Measurements from ENCODE around the gene RCBTB1. TPM values are rescaled to one million over a fixed set of nuclear protein-coding genes. Genes with fewer than 3 reads are reported as not detected.
A peak's percentile ranks its signal among the peaks of the same experiment; 100 is the strongest.
"Not testable (repeated sequence)": the region's sequence is repeated elsewhere in the genome, so short reads cannot be mapped to it uniquely, and the experiment has no call there.

The RCBTB1 gene
- total RNA-seq, 3 donors from 2014 or later (not counting 1 experiment from before 2014, with no cell fraction given) = 19.7 to 28.5 (median 28.4) TPM

GRCh38 chr13:49590714-49591113, 5.4 kb upstream of the RCBTB1 start:
- DNase-seq; H3K27me3 Mint-ChIP-seq (ENCODE audit: low read depth in 2 of 2); H3K4me1 ChIP-seq (ENCODE audit: control insufficient read depth, insufficient read depth, low read length); ATAC-seq; H3K9me3 Mint-ChIP-seq; H3K27ac ChIP-seq (ENCODE audit: low read length); H3K36me3 ChIP-seq (ENCODE audit: control insufficient read depth, insufficient read depth, low read length); H3K27ac Mint-ChIP-seq; H3K27me3 ChIP-seq (ENCODE audit: control insufficient read depth, insufficient read depth, low read length); intact Hi-C loops (cut with micrococcal nuclease); H3K4me1 Mint-ChIP-seq; H3K4me3 ChIP-seq (ENCODE audit: low read length); H3K4me3 Mint-ChIP-seq; H3K36me3 Mint-ChIP-seq; H3K9me3 ChIP-seq (ENCODE audit: control insufficient read depth, insufficient read depth, low read length): not testable (repeated sequence)
- WGBS (ENCODE audit: insufficient coverage) = 100% methylated on average over 3 of the region's 3 CpGs

- Histone ChIP-seq H3K4me3 (ENCODE audit: low read length) (no peak overlapping the region), H3K27me3 (ENCODE audit: control insufficient read depth, insufficient read depth, low read length) (no peaks in the 10 kb centered on the region), H3K4me1 (ENCODE audit: control insufficient read depth, insufficient read depth, low read length) (peaks cover 11% of the 10 kb centered on the region), H3K36me3 (ENCODE audit: control insufficient read depth, insufficient read depth, low read length) (no peaks in the 10 kb centered on the region), H3K9me3 (ENCODE audit: control insufficient read depth, insufficient read depth, low read length) (no peaks in the 10 kb centered on the region), H3K27ac (ENCODE audit: low read length) (no peak overlapping the region)
- Mint-ChIP-seq H3K9me3 (no peaks in the 10 kb centered on the region), H3K27ac (peak overlapping the region; percentile 43 to 88), H3K4me1 (peaks cover 10 to 22% of the 10 kb centered on the region in 2 donors), H3K4me3 (peak overlapping the region; percentile 92), H3K36me3 (no peaks in the 10 kb centered on the region), H3K27me3 (ENCODE audit: low read depth in 2 of 2) (no peaks in the 10 kb centered on the region)
- intact Hi-C loops (cut with micrococcal nuclease) = no loop called here
- DNase-seq (no peak), ATAC-seq (no peak)
- TF ChIP-seq, protein P1, sequence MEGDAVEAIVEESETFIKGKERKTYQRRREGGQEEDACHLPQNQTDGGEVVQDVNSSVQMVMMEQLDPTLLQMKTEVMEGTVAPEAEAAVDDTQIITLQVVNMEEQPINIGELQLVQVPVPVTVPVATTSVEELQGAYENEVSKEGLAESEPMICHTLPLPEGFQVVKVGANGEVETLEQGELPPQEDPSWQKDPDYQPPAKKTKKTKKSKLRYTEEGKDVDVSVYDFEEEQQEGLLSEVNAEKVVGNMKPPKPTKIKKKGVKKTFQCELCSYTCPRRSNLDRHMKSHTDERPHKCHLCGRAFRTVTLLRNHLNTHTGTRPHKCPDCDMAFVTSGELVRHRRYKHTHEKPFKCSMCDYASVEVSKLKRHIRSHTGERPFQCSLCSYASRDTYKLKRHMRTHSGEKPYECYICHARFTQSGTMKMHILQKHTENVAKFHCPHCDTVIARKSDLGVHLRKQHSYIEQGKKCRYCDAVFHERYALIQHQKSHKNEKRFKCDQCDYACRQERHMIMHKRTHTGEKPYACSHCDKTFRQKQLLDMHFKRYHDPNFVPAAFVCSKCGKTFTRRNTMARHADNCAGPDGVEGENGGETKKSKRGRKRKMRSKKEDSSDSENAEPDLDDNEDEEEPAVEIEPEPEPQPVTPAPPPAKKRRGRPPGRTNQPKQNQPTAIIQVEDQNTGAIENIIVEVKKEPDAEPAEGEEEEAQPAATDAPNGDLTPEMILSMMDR (IDR thresholded peaks at IDR 0.05) = no peak
- WGBS (ENCODE audit: insufficient coverage) = 71% methylated on average over 2 of the region's 2 CpGs
These were observed 2.0 kb upstream of the RCBTB1 start for GRCh38 chr13:49587311-49587847.

DNA sequence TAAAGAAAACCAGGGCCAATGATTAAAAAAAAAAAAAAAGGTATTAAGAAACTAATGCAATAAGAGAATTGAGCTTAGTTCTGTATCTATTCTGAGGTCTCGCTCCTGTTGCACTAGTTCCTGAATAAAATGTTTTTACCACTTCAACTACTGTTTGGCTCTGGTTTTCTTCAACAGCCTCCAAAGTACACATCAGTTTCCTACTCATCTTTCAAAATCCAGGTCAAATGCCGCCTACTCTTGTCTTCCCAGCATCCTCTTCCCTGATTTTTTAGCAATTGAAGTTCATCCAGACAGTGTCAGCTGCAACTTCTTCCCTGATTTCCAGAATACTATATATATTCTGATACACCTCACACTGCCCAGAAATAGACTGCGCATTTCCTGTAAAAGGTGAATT, 1.4 kb upstream of the RCBTB1 start:
- no peak for DNase-seq
- Mint-ChIP-seq H3K27ac (peak overlapping the region; percentile 43 to 88), H3K27me3 (ENCODE audit: low read depth in 2 of 2) (no peaks in the 10 kb centered on the region), H3K36me3 (no peaks in the 10 kb centered on the region), H3K4me1 (peaks cover 13 to 24% of the 10 kb centered on the region in 2 donors), H3K4me3 (peak overlapping the region; percentile 92), H3K9me3 (no peaks in the 10 kb centered on the region)
- H3K27me3 ChIP-seq (ENCODE audit: control insufficient read depth, insufficient read depth, low read length) = no peaks in the 10 kb centered on the region
- TF ChIP-seq, protein P1 (IDR thresholded peaks at IDR 0.05) = no peak
- no peaks in the 10 kb centered on the region for H3K9me3 ChIP-seq (ENCODE audit: control insufficient read depth, insufficient read depth, low read length)
- no peak for ATAC-seq
- no peak overlapping the region for H3K27ac ChIP-seq (ENCODE audit: low read length)
- H3K4me1 ChIP-seq (ENCODE audit: control insufficient read depth, insufficient read depth, low read length) = peaks cover 11% of the 10 kb centered on the region
- intact Hi-C loops (cut with micrococcal nuclease) = no loop called here
- H3K36me3 ChIP-seq (ENCODE audit: control insufficient read depth, insufficient read depth, low read length) = peaks cover under 1% of the 10 kb centered on the region
- no peak overlapping the region for H3K4me3 ChIP-seq (ENCODE audit: low read length)
- 95% methylated on average over 3 of the region's 3 CpGs for WGBS (ENCODE audit: insufficient coverage)

- peaks cover 23 to 34% of the 10 kb centered on the region in 2 donors for H3K4me1 Mint-ChIP-seq
- Histone ChIP-seq H3K36me3 (ENCODE audit: control insufficient read depth, insufficient read depth, low read length) (peaks cover 6% of the 10 kb centered on the region), H3K4me1 (ENCODE audit: control insufficient read depth, insufficient read depth, low read length) (peaks cover 11% of the 10 kb centered on the region), H3K27ac (ENCODE audit: low read length) (no peak overlapping the region), H3K27me3 (ENCODE audit: control insufficient read depth, insufficient read depth, low read length) (no peaks in the 10 kb centered on the region), H3K4me3 (ENCODE audit: low read length) (peak overlapping the region; percentile 77), H3K9me3 (ENCODE audit: control insufficient read depth, insufficient read depth, low read length) (no peaks in the 10 kb centered on the region)
- peak in 1 of 3 donors; percentile 4 for ATAC-seq
- intact Hi-C loops (cut with micrococcal nuclease) = no loop called here
- H3K9me3 Mint-ChIP-seq = no peaks in the 10 kb centered on the region
- H3K27me3 Mint-ChIP-seq (ENCODE audit: low read depth in 2 of 2) = no peaks in the 10 kb centered on the region
- H3K27ac Mint-ChIP-seq = peak overlapping the region; percentile 65 to 88
- H3K36me3 Mint-ChIP-seq = no peaks in the 10 kb centered on the region
- DNase-seq = peak in 1 of 2 donors; percentile 46
- WGBS (ENCODE audit: insufficient coverage) = 2% methylated on average over 14 of the region's 16 CpGs
- TF ChIP-seq, protein P1 (IDR thresholded peaks at IDR 0.05) = no peak
- peak overlapping the region; percentile 92 for H3K4me3 Mint-ChIP-seq
These were observed 581 bp downstream of the RCBTB1 start for GRCh38 chr13:49584771-49585182.

All from natural killer cell (primary cell).